Right forelimb (tissue), 1 donor: ENCODE results near the gene SLC30A4.
A peak's percentile ranks its signal among the peaks of the same experiment; 100 is the strongest.

Source experiments
- DNase-seq: peaks from one replicate; pipeline ENCODE4 v3.0.0-alpha.2; 2018

The SLC30A4 gene

GRCh38 chr15:45449395-45449794 is 73.2 kb downstream of the SLC30A4 start:
- DNase-seq, result no peak

- no peak for DNase-seq
These were observed 74.3 kb downstream of the SLC30A4 start for GRCh38 chr15:45448066-45448915.

GRCh38 chr15:45443645-45444044 is 78.9 kb downstream of the SLC30A4 start:
- no peak for DNase-seq

- DNase-seq, result no peak
These were observed 79.9 kb downstream of the SLC30A4 start for GRCh38 chr15:45442507-45443135.

- DNase-seq, result no peak
These were observed 80.9 kb downstream of the SLC30A4 start for GRCh38 chr15:45441686-45442085.

- DNase-seq, result no peak
These were observed 81.5 kb downstream of the SLC30A4 start for GRCh38 chr15:45441036-45441435.

GRCh38 chr15:45439521-45440260 is 82.9 kb downstream of the SLC30A4 start:
- no peak for DNase-seq

GRCh38 chr15:45435124-45435903 is 87.2 kb downstream of the SLC30A4 start:
- DNase-seq, result no peak

- no peak for DNase-seq
These were observed 88.4 kb downstream of the SLC30A4 start for GRCh38 chr15:45434078-45434567.

GRCh38 chr15:45431511-45431910 is 91.0 kb downstream of the SLC30A4 start:
- no peak for DNase-seq

GRCh38 chr15:45429941-45430792 is 92.4 kb downstream of the SLC30A4 start:
- peak; percentile 80 for DNase-seq
